Mesodermal cell (in vitro differentiated cells): ENCODE results near the gene STUB1.
A peak's percentile ranks its signal among the peaks of the same experiment; 100 is the strongest.

Experiments
- H3K27ac ChIP-seq: 2 replicates; pipeline ENCODE4 v1.7.0; 2013; ENCODE audit warnings: mild to moderate bottlenecking, low read depth, low read length, moderate library complexity; ENCODE audit not compliant: severe bottlenecking
- H3K36me3 ChIP-seq: 2 replicates; pipeline ENCODE4 v1.7.1; 2013; ENCODE audit warnings: mild to moderate bottlenecking, low read length, moderate library complexity; ENCODE audit not compliant: control insufficient read depth, insufficient read depth
- H3K4me1 ChIP-seq: one replicate; pipeline ENCODE4 v1.7.1; 2013; ENCODE audit warnings: mild to moderate bottlenecking, low read length; ENCODE audit not compliant: insufficient read depth, control insufficient read depth, poor library complexity, severe bottlenecking
- H3K4me3 ChIP-seq: 2 replicates; pipeline ENCODE4 v1.7.0; 2013; ENCODE audit warnings: low read length, control low read depth, mild to moderate bottlenecking; ENCODE audit not compliant: insufficient read depth, poor library complexity, severe bottlenecking; ENCODE audit errors: extremely low read depth
- H3K9me3 ChIP-seq: 2 replicates; pipeline ENCODE4 v1.7.1; 2013; ENCODE audit warnings: mild to moderate bottlenecking, low read length, moderate library complexity; ENCODE audit not compliant: control insufficient read depth
- WGBS, 2 experiments: methylation state at CpG; one replicate each; pipeline ENCODE4 v1.1.5; 2013; ENCODE audit warnings: missing lambda C conversion rate in 2 of 2; ENCODE audit not compliant: insufficient coverage in 2 of 2; 5-methylcytosine and 5-hydroxymethylcytosine counted together

The STUB1 gene

GRCh38 chr16:702341-702740, 22.1 kb downstream of the STUB1 start:
- Histone ChIP-seq H3K36me3 (no peaks in the 10 kb centered on the region), H3K4me3 (no peak overlapping the region), H3K4me1 (no peaks in the 10 kb centered on the region), H3K9me3 (no peaks in the 10 kb centered on the region), H3K27ac (no peak overlapping the region)
- 81 to 85% methylated on average over 19 of the region's 19 CpGs for whole genome bisulfite sequencing, 2 experiments

GRCh38 chr16:703406-703805, 23.2 kb downstream of the STUB1 start:
- Histone ChIP-seq H3K9me3 (no peaks in the 10 kb centered on the region), H3K36me3 (no peaks in the 10 kb centered on the region), H3K4me3 (no peak overlapping the region), H3K4me1 (no peaks in the 10 kb centered on the region), H3K27ac (no peak overlapping the region)
- 78 to 83% methylated on average over 10 to 12 of the region's 12 CpGs for WGBS, 2 experiments

GRCh38 chr16:704047-704446, 23.8 kb downstream of the STUB1 start:
- Histone ChIP-seq H3K9me3 (no peaks in the 10 kb centered on the region), H3K27ac (no peak overlapping the region), H3K4me1 (no peaks in the 10 kb centered on the region), H3K36me3 (no peaks in the 10 kb centered on the region), H3K4me3 (no peak overlapping the region)
- WGBS, 2 experiments: 64 to 86% methylated on average over 2 to 7 of the region's 7 CpGs

- peak overlapping the region; percentile 12 for H3K4me3 ChIP-seq
- H3K36me3 ChIP-seq: no peaks in the 10 kb centered on the region
- 20 to 25% methylated on average over 39 to 47 of the region's 50 CpGs for WGBS, 2 experiments
- peaks cover 1% of the 10 kb centered on the region for H3K4me1 ChIP-seq
- no peaks in the 10 kb centered on the region for H3K9me3 ChIP-seq
- H3K27ac ChIP-seq: no peak overlapping the region
Measured at GRCh38 chr16:704552-705380, 24.6 kb downstream of the STUB1 start.

- Histone ChIP-seq H3K4me3 (peak within 1 kb of the TSS; percentile 14), H3K27ac (no peak within 1 kb of the TSS), H3K9me3 (no peaks in the 10 kb centered on the region), H3K4me1 (peaks cover 9% of the 10 kb centered on the region), H3K36me3 (no peaks in the 10 kb centered on the region)
- WGBS, 2 experiments: 1% methylated on average over 31 to 60 of the region's 115 CpGs
Measured at GRCh38 chr16:705431-706188, 25.4 kb downstream of the STUB1 start, which contains the start of gene FBXL16. TSS of gene FBXL16 (minus strand) at chr16:705801. CDS start at chr16:697405, 8,396 bp downstream.

- H3K4me3 ChIP-seq: no peak overlapping the region
- no peak overlapping the region for H3K27ac ChIP-seq
- 6 to 8% methylated on average over 28 to 45 of the region's 49 CpGs for WGBS, 2 experiments
- H3K36me3 ChIP-seq: no peaks in the 10 kb centered on the region
- H3K9me3 ChIP-seq: no peaks in the 10 kb centered on the region
- peaks cover 11% of the 10 kb centered on the region for H3K4me1 ChIP-seq
Measured at GRCh38 chr16:706189-707061, 26.2 kb downstream of the STUB1 start.

GRCh38 chr16:707062-707538, 26.9 kb downstream of the STUB1 start:
- Histone ChIP-seq H3K36me3 (no peaks in the 10 kb centered on the region), H3K9me3 (no peaks in the 10 kb centered on the region), H3K4me1 (peaks cover 11% of the 10 kb centered on the region), H3K4me3 (no peak overlapping the region), H3K27ac (no peak overlapping the region)
- 36 to 46% methylated on average over 12 to 14 of the region's 14 CpGs for WGBS, 2 experiments

- H3K36me3 ChIP-seq: no peaks in the 10 kb centered on the region
- no peaks in the 10 kb centered on the region for H3K9me3 ChIP-seq
- no peak overlapping the region for H3K27ac ChIP-seq
- WGBS, 2 experiments: 49 to 56% methylated on average over 3 of the region's 3 CpGs
- H3K4me3 ChIP-seq: no peak overlapping the region
- H3K4me1 ChIP-seq: peaks cover 11% of the 10 kb centered on the region
Measured at GRCh38 chr16:708019-708418, 27.8 kb downstream of the STUB1 start.

- no peak overlapping the region for H3K4me3 ChIP-seq
- no peak overlapping the region for H3K27ac ChIP-seq
- no peaks in the 10 kb centered on the region for H3K36me3 ChIP-seq
- 73 to 78% methylated on average over 2 of the region's 4 CpGs for WGBS, 2 experiments
- H3K4me1 ChIP-seq: peaks cover 11% of the 10 kb centered on the region
- H3K9me3 ChIP-seq: no peaks in the 10 kb centered on the region
Measured at GRCh38 chr16:708959-709358, 28.7 kb downstream of the STUB1 start.
